ENCODE data around the gene AHCYL2.

AHCYL2 gene

GRCh38 chr7:129453510-129454248 lies 228.8 kb downstream of the AHCYL2 start:
- TF ChIP-seq GABPA (IDR thresholded peaks at IDR 0.05; ENCODE audit: low read depth) (no peak), REST (IDR thresholded peaks at IDR 0.05; ENCODE audit: insufficient replicate concordance, low read depth) (no peak), SPI1 (IDR thresholded peaks at IDR 0.05; ENCODE audit: borderline replicate concordance, low read depth) (no peak)
- TF ChIP-seq, protein P1, sequence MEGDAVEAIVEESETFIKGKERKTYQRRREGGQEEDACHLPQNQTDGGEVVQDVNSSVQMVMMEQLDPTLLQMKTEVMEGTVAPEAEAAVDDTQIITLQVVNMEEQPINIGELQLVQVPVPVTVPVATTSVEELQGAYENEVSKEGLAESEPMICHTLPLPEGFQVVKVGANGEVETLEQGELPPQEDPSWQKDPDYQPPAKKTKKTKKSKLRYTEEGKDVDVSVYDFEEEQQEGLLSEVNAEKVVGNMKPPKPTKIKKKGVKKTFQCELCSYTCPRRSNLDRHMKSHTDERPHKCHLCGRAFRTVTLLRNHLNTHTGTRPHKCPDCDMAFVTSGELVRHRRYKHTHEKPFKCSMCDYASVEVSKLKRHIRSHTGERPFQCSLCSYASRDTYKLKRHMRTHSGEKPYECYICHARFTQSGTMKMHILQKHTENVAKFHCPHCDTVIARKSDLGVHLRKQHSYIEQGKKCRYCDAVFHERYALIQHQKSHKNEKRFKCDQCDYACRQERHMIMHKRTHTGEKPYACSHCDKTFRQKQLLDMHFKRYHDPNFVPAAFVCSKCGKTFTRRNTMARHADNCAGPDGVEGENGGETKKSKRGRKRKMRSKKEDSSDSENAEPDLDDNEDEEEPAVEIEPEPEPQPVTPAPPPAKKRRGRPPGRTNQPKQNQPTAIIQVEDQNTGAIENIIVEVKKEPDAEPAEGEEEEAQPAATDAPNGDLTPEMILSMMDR (IDR thresholded peaks at IDR 0.05; ENCODE audit: insufficient read depth, low read length) = no peak
- no peak overlapping the region for H3K27ac ChIP-seq (replicated peaks)
- no peak overlapping the region for H3K4me3 ChIP-seq (replicated peaks; ENCODE audit: insufficient read depth, low read length)
- no peaks in the 10 kb centered on the region for H3K27me3 ChIP-seq (ENCODE audit: insufficient read depth, poor library complexity, severe bottlenecking)
- no peak for DNase-seq (ENCODE audit: low read depth in 1 of 2, low spot score in 1 of 2)

DNA sequence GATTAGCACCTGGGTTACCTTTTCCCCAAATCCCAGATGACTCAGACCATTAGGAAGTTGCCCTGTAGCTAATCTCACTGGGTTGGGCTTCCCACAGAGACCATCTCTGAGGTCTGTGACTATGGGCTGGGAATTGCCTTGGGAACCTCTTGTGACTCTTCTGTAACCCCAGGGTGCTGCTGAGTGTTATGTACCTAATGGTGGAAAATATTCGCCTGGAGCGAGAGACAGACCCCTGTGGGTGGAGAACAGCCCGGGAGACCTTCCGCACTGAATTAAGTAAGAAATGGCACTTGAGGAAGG lies 229.4 kb downstream of the AHCYL2 start:
- no peak for DNase-seq (ENCODE audit: low read depth in 1 of 2, low spot score in 1 of 2)
- Histone ChIP-seq H3K27me3 (ENCODE audit: insufficient read depth, poor library complexity, severe bottlenecking) (no peaks in the 10 kb centered on the region), H3K4me3 (replicated peaks; ENCODE audit: insufficient read depth, low read length) (no peak overlapping the region), H3K27ac (replicated peaks) (no peak overlapping the region)
- TF ChIP-seq, protein P1 (IDR thresholded peaks at IDR 0.05; ENCODE audit: insufficient read depth, low read length) = no peak
- TF ChIP-seq SPI1 (IDR thresholded peaks at IDR 0.05; ENCODE audit: borderline replicate concordance, low read depth) (no peak), GABPA (IDR thresholded peaks at IDR 0.05; ENCODE audit: low read depth) (no peak), POLR2AphosphoS5 (IDR thresholded peaks at IDR 0.05; ENCODE audit: low read depth) (no peak), REST (IDR thresholded peaks at IDR 0.05; ENCODE audit: insufficient replicate concordance, low read depth) (no peak)

DNA sequence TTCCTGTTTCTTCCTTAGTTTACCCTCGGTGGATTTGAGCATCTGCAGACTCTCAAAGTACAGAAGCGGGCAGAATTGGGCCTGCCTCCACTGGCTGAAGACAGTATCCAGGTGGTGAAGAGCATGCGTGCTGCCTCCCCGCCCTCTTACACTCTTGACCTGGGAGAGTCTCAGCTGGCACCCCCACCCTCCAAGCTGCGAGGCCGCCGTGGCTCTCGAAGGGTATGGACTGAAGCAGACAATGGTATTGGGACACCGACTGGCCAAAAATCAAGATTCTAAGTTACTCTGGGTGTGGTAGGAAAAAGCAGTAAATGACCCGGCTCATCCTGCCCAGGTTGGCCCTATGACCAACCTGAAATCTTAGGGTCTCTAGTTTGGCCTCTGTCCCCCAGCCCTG lies 231.6 kb downstream of the AHCYL2 start:
- TF ChIP-seq REST (IDR thresholded peaks at IDR 0.05; ENCODE audit: insufficient replicate concordance, low read depth) = no peak
- TF ChIP-seq, protein P1 (IDR thresholded peaks at IDR 0.05; ENCODE audit: insufficient read depth, low read length) = no peak
- TF ChIP-seq SPI1 (IDR thresholded peaks at IDR 0.05; ENCODE audit: borderline replicate concordance, low read depth) = no peak
- no peak for TF ChIP-seq POLR2AphosphoS5 (IDR thresholded peaks at IDR 0.05; ENCODE audit: low read depth)
- TF ChIP-seq GABPA (IDR thresholded peaks at IDR 0.05; ENCODE audit: low read depth) = no peak
- H3K4me3 ChIP-seq (replicated peaks; ENCODE audit: insufficient read depth, low read length) = no peak overlapping the region

More for the DNA sequence above, 231.6 kb downstream of the AHCYL2 start:
- H3K27me3 ChIP-seq (ENCODE audit: insufficient read depth, poor library complexity, severe bottlenecking) = no peaks in the 10 kb centered on the region
- no peak overlapping the region for H3K27ac ChIP-seq (replicated peaks)
- no peak for DNase-seq (ENCODE audit: low read depth in 1 of 2, low spot score in 1 of 2)
